ENCODE measurements around the gene CAPN3. TPM values are rescaled to one million over a fixed set of nuclear protein-coding genes. Genes with fewer than 3 reads are reported as not detected.

CAPN3 gene
- polyA plus RNA-seq, 2 of the 4 experiments (the other 2 are of a cell fraction) = 0.25 to 1.1 TPM

GRCh38 chr15:42445551-42445950 lies 86.2 kb downstream of the CAPN3 start:
- Histone ChIP-seq H3K4me2 (no peak overlapping the region), H3K9me3 (no peaks in the 10 kb centered on the region), H3K4me3 (no peak overlapping the region), H3K4me1 (no peaks in the 10 kb centered on the region), H3K27ac (no peak overlapping the region)
- TF ChIP-seq MAX (IDR thresholded peaks at IDR 0.05) (no peak), PHF8 (IDR thresholded peaks at IDR 0.05; ENCODE audit: borderline replicate concordance, low read depth) (no peak), FOSL2 (IDR thresholded peaks at IDR 0.05) (no peak), FOSL2 (CRISPR knock-in tag; IDR thresholded peaks at IDR 0.05) (no peak), EHF (CRISPR knock-in tag; IDR thresholded peaks at IDR 0.05) (no peak), NFE2L2 (conservative IDR thresholded peaks at IDR 0.05; ENCODE audit: low read length) (no peak), EHMT2 (IDR thresholded peaks at IDR 0.05; ENCODE audit: low read depth) (no peak), TP53 (CRISPR knock-in tag; IDR thresholded peaks at IDR 0.05) (no peak), CBX2 (IDR thresholded peaks at IDR 0.05; ENCODE audit: borderline replicate concordance, low read depth) (no peak), KDM1A (IDR thresholded peaks at IDR 0.05; ENCODE audit: low read depth) (no peak), NR3C1 (IDR thresholded peaks at IDR 0.05) (no peak), MYC (IDR thresholded peaks at IDR 0.05; ENCODE audit: borderline replicate concordance, low read length) (no peak), RNF2 (IDR thresholded peaks at IDR 0.05; ENCODE audit: borderline replicate concordance, low read depth) (no peak), RFX5 (IDR thresholded peaks at IDR 0.05) (no peak), KDM5A (IDR thresholded peaks at IDR 0.05) (no peak)
- CTCF ChIA-PET = interaction anchor here (1.6 kb wide), 1 partner anchor 26 kb away, joined by 3 read pairs; no protein-coding TSS in a partner anchor
- ATAC-seq (no peak), FAIRE-seq (no peak), DNase-seq (ENCODE audit: low read depth in 1 of 2, low spot score in 1 of 2) (no peak)
- POLR2A ChIA-PET = no interaction called here

- Histone ChIP-seq H3K4me2 (no peak overlapping the region), H3K27ac (no peak overlapping the region), H3K9me3 (no peaks in the 10 kb centered on the region), H3K4me3 (no peak overlapping the region), H3K4me1 (no peaks in the 10 kb centered on the region)
- no peak for DNase-seq (ENCODE audit: low read depth in 1 of 2, low spot score in 1 of 2)
- TF ChIP-seq SMC3 (IDR thresholded peaks at IDR 0.05) (no peak), CTCF (IDR thresholded peaks at IDR 0.05) (no peak), FOXS1 (CRISPR knock-in tag; IDR thresholded peaks at IDR 0.05) (no peak), HMGXB4 (CRISPR knock-in tag; IDR thresholded peaks at IDR 0.05; ENCODE audit: borderline replicate concordance) (no peak), GATA3 (IDR thresholded peaks at IDR 0.05; ENCODE audit: borderline replicate concordance) (no peak), EP300 (IDR thresholded peaks at IDR 0.05) (no peak), FOSL2 (IDR thresholded peaks at IDR 0.05) (no peak), FOSL2 (CRISPR knock-in tag; IDR thresholded peaks at IDR 0.05) (no peak), EHF (CRISPR knock-in tag; IDR thresholded peaks at IDR 0.05) (no peak), KDM1A (IDR thresholded peaks at IDR 0.05; ENCODE audit: low read depth) (no peak), ZSCAN20 (CRISPR knock-in tag; IDR thresholded peaks at IDR 0.05) (no peak), NR3C1 (IDR thresholded peaks at IDR 0.05) (no peak), HEYL (CRISPR knock-in tag; IDR thresholded peaks at IDR 0.05) (no peak), MAZ (IDR thresholded peaks at IDR 0.05; ENCODE audit: borderline replicate concordance, low read depth, low read length) (no peak), MAFK (IDR thresholded peaks at IDR 0.05; ENCODE audit: partially characterized antibody) (no peak), JUN (IDR thresholded peaks at IDR 0.05) (no peak), POLR2AphosphoS2 (conservative IDR thresholded peaks at IDR 0.05; ENCODE audit: low read length) (no peak), NFE2L2 (conservative IDR thresholded peaks at IDR 0.05; ENCODE audit: low read length) (no peak)
- FAIRE-seq = no peak
- WGBS (ENCODE audit: missing lambda C conversion rate) = 95% methylated on average over 2 of the region's 2 CpGs
- CTCF ChIA-PET = no interaction called here
- ATAC-seq = no peak
- POLR2A ChIA-PET = no interaction called here
Observed at GRCh38 chr15:42447599-42447998, 88.3 kb downstream of the CAPN3 start.
